ENCODE measurements around the gene ALDH3B2.

The ALDH3B2 gene

DNA sequence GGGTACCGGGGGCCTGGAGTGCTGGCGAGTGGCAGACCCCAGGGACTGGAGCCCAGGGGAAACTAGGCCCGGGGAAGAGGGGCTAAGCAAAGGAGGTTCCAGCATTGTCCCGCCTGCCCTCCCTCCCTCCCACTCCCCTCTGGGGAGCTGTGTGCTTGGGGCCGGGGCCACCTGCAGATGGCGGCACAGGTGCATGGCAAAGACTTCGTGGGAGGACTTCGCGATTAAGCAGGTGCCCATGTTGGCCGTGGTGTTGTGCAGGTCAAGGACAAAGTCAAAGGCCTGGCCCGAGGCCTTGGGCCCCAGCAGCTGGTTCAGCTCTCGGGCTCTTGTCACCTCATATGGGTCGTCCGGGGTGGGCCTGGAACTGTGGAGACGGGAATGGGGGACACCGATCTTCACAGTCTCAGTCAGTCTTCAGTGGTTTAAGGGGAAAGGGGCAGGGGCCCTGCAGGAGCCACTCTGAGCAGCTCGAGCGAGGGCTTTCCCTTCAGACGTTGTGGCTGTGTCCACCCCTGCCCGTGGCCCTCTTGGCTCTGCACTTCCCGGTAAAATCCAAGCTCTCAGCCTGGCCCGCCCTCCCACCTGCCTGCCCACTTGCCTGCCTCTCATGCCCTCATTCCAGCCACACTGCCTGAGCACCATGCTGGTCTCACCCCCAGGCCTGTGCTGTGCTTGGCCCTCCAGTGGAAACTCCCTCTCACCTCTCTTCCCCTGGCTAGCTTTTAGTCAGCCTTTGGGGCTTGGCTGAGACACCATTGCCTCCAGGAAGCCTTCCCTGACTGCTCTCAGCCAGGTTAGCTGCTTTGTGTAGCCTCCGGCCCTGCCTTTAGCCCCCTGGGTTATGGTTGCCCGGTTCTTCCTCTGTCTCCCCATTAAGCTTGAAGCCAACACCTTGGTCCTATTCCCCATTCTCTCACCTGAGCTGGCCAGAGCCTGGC, 28.6 kb downstream of the ALDH3B2 start:
- Histone ChIP-seq H3F3A (ENCODE audit: control insufficient read depth, insufficient read depth) (peaks cover 44% of the 10 kb centered on the region), H3K27ac (ENCODE audit: low read depth, low read length) (peak overlapping the region; percentile 99), H3K4me1 (ENCODE audit: control insufficient read depth, low read length) (peaks cover 68% of the 10 kb centered on the region), H3K4me2 (ENCODE audit: low read length) (peak overlapping the region; percentile 91), H3K36me3 (ENCODE audit: control insufficient read depth, low read length) (peaks cover 8% of the 10 kb centered on the region), H3K9me2 (replicated peaks; ENCODE audit: control insufficient read depth, low read length) (no peaks in the 10 kb centered on the region), H3K79me2 (ENCODE audit: control insufficient read depth, low read length) (peaks cover 6% of the 10 kb centered on the region; the same call in 1 of the 2 replicates), H3K9me3 (ENCODE audit: control insufficient read depth, insufficient read depth, low read length) (peaks cover 7% of the 10 kb centered on the region; the same call in 1 of the 2 replicates), H3K27me3 (ENCODE audit: control insufficient read depth, low read length) (no peaks in the 10 kb centered on the region), H4K20me1 (ENCODE audit: control insufficient read depth, insufficient read depth, low read depth, low read length) (no peaks in the 10 kb centered on the region), H3K4me3 (ENCODE audit: low read length) (peak overlapping the region; percentile 74)
- TF ChIP-seq EZH2phosphoT487 (IDR thresholded peaks at IDR 0.05; ENCODE audit: borderline replicate concordance, low read length), result no peak
- TF ChIP-seq, protein P1, sequence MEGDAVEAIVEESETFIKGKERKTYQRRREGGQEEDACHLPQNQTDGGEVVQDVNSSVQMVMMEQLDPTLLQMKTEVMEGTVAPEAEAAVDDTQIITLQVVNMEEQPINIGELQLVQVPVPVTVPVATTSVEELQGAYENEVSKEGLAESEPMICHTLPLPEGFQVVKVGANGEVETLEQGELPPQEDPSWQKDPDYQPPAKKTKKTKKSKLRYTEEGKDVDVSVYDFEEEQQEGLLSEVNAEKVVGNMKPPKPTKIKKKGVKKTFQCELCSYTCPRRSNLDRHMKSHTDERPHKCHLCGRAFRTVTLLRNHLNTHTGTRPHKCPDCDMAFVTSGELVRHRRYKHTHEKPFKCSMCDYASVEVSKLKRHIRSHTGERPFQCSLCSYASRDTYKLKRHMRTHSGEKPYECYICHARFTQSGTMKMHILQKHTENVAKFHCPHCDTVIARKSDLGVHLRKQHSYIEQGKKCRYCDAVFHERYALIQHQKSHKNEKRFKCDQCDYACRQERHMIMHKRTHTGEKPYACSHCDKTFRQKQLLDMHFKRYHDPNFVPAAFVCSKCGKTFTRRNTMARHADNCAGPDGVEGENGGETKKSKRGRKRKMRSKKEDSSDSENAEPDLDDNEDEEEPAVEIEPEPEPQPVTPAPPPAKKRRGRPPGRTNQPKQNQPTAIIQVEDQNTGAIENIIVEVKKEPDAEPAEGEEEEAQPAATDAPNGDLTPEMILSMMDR (IDR thresholded peaks at IDR 0.05; ENCODE audit: low read depth, low read length, poor library complexity, severe bottlenecking), result peak; percentile 67

DNA sequence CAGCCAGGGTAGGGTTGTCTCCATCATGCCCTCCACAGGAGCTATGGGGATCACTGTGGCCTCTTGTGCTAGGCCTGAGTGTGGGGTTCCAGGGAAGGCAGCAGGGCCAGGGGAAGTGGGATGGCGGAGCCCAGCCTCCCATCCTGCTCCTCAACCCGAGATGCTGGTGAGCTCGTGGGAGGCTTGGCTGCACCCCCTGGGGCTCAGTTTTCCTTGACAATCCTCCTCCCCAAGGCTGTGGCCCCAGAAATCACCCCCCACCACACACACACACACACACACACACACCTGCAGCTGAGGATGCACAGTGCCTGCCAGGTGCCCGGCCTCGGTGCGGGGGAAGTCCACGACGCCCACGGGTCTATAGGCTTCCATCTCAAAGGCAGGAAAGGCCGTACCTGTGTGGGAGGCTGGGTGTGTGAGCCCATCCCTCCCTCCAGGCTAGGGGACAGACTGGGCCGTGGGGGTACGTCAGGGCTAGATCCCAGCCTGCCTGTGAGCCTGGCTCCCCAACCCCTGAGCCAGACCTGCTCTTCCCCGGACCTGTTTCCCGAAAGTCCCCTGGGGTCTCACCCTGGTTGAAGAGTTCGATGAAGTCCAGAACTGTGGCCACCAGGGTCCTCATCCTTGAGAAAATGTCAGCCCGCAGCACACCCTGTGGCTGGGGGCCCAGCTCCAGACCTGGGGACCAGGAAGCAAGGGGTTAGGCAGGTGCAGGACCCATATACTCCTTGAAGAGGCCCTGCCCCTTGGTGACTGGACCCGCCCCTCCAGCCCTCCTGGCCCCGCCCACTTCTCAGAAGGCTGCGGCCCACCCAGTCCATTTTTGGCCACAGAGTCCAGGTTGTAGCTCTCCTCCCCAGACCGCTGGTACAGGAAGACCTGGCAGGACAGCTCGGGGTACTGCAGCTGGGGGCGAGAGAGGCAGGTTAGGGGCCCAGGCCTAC, 29.7 kb downstream of the ALDH3B2 start:
- no peaks in the 10 kb centered on the region for H3K27me3 ChIP-seq (ENCODE audit: control insufficient read depth, low read length)
- peak overlapping the region; percentile 91 for H3K4me2 ChIP-seq (ENCODE audit: low read length)
- H3F3A ChIP-seq (ENCODE audit: control insufficient read depth, insufficient read depth), result peaks cover 36% of the 10 kb centered on the region
- no peaks in the 10 kb centered on the region for H4K20me1 ChIP-seq (ENCODE audit: control insufficient read depth, insufficient read depth, low read depth, low read length)
- H3K4me1 ChIP-seq (ENCODE audit: control insufficient read depth, low read length), result peaks cover 62% of the 10 kb centered on the region
- TF ChIP-seq EZH2phosphoT487 (IDR thresholded peaks at IDR 0.05; ENCODE audit: borderline replicate concordance, low read length), result no peak
- TF ChIP-seq, protein P1 (IDR thresholded peaks at IDR 0.05; ENCODE audit: low read depth, low read length, poor library complexity, severe bottlenecking), result no peak
- peaks cover 4% of the 10 kb centered on the region; the same call in 1 of the 2 replicates for H3K9me3 ChIP-seq (ENCODE audit: control insufficient read depth, insufficient read depth, low read length)
- peaks cover 7% of the 10 kb centered on the region for H3K36me3 ChIP-seq (ENCODE audit: control insufficient read depth, low read length)
- no peaks in the 10 kb centered on the region for H3K9me2 ChIP-seq (replicated peaks; ENCODE audit: control insufficient read depth, low read length)
- peak overlapping the region; percentile 74 for H3K4me3 ChIP-seq (ENCODE audit: low read length)
- peaks cover 6% of the 10 kb centered on the region; the same call in 1 of the 2 replicates for H3K79me2 ChIP-seq (ENCODE audit: control insufficient read depth, low read length)
- H3K27ac ChIP-seq (ENCODE audit: low read depth, low read length), result peak overlapping the region; percentile 99

GRCh38 chr11:67644042-67644441, 30.4 kb downstream of the ALDH3B2 start:
- H3K4me1 ChIP-seq (ENCODE audit: control insufficient read depth, low read length), result peaks cover 55% of the 10 kb centered on the region
- no peaks in the 10 kb centered on the region for H3K9me3 ChIP-seq (ENCODE audit: control insufficient read depth, insufficient read depth, low read length)
- peak overlapping the region; percentile 99; the same call in 1 of the 2 replicates for H3K27ac ChIP-seq (ENCODE audit: low read depth, low read length)
- peak overlapping the region; percentile 91 for H3K4me2 ChIP-seq (ENCODE audit: low read length)
- 0 out of 2 replicates have a peak, but pooled peaks cover 4% of the 10 kb centered on the region for H3K36me3 ChIP-seq (ENCODE audit: control insufficient read depth, low read length)
- H3F3A ChIP-seq (ENCODE audit: control insufficient read depth, insufficient read depth), result peaks cover 31% of the 10 kb centered on the region
- no peaks in the 10 kb centered on the region for H3K9me2 ChIP-seq (replicated peaks; ENCODE audit: control insufficient read depth, low read length)
- H3K79me2 ChIP-seq (ENCODE audit: control insufficient read depth, low read length), result peaks cover 6% of the 10 kb centered on the region; the same call in 1 of the 2 replicates
- TF ChIP-seq EZH2phosphoT487 (IDR thresholded peaks at IDR 0.05; ENCODE audit: borderline replicate concordance, low read length), result no peak
- TF ChIP-seq, protein P1 (IDR thresholded peaks at IDR 0.05; ENCODE audit: low read depth, low read length, poor library complexity, severe bottlenecking), result peak; percentile 75
- peak overlapping the region; percentile 74 for H3K4me3 ChIP-seq (ENCODE audit: low read length)
- H3K27me3 ChIP-seq (ENCODE audit: control insufficient read depth, low read length), result no peaks in the 10 kb centered on the region
- no peaks in the 10 kb centered on the region for H4K20me1 ChIP-seq (ENCODE audit: control insufficient read depth, insufficient read depth, low read depth, low read length)

Measured in DOHH2 (cell line).